Tracheal epithelial cell (primary cell): ENCODE results near the gene CCNDBP1. TPM values are rescaled to one million over a fixed set of nuclear protein-coding genes. Genes with fewer than 3 reads are reported as not detected.

Experiments
- total RNA-seq: library from RNA; depleted of rRNA; stranded (reverse); fragments of >200 nt; gene quantifications from 2 replicates; pipeline ENCODE4 v1.2.1, GENCODE V29; 2014

Gene CCNDBP1, protein sequence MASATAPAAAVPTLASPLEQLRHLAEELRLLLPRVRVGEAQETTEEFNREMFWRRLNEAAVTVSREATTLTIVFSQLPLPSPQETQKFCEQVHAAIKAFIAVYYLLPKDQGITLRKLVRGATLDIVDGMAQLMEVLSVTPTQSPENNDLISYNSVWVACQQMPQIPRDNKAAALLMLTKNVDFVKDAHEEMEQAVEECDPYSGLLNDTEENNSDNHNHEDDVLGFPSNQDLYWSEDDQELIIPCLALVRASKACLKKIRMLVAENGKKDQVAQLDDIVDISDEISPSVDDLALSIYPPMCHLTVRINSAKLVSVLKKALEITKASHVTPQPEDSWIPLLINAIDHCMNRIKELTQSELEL
- 43.5 and 75.4 TPM in 2 replicates for total RNA-seq

DNA sequence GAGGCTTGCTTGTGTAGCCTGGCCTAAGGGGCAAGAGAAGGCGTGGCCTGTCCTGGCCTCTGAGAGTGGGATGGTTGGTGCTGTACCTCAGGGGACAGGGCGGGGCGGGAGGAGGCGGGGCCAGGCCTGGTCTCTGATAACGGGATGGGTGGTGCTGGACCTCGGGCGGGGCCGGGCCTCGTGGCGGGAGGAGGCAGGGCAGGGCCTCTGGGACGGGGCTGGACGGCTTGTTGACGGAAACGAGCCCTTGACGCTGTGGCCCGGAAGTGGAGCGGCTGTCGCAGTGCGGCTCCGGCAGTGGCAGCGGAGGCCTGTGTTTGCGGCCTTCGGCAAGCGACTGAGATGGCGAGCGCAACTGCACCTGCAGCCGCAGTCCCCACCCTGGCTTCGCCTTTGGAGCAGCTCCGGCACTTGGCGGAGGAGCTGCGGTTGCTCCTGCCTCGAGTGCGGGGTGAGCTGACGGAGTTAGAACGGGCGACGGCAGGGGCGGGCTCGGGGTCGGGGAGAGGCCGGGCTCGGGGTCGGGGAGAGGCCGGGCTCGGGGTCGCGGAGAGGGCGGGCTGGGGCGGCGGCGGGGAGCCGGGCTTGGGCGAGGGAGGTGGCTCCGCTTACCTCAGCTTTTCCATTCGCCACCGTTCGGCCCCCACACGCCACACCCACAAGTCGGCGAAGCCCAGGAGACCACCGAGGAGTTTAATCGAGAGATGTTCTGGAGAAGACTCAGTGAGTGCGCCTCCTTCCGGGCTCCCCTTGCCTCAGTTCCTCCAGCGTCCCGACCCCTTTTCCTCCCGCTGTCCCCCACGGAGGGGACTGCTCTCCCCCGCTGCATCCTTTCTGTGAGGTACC is at the start of gene CCNDBP1:
Gene CCNDBP1, plus strand, starts transcription at position 247 of the 846 bp plus-strand sequence. Its CDS starts 96 bp downstream, at position 343.

DNA sequence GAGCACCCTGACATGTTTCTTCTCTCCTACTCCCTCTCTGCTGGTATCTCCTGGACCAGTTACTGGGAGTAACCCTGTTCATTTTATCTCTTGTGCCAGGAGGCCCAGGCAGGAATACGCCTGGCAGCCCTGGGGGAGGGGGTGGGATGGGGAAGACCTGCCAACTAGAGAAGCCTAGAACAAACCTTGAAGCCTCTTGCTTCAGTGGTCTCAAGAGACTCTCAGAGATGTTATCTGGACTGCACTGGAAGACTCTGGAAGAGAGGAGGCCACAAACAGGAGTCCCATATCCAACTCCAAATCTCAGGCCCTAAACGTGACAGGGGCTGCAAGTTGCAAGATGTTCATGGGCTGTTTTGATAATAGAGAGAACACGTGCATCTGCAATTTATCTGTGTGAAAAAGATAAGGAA is 35.8 kb downstream of the CCNDBP1 start, which contains the start of gene EPB42:
Gene EPB42, minus strand, starts transcription at position 28 of the 413 bp plus-strand sequence. CDS start 193 bp downstream, outside the sequence.

Other genes with a start within 250 kb of the CCNDBP1 start
- 19.5 and 19.6 TPM in 2 replicates for gene UBR1, start 79.4 kb upstream of the CCNDBP1 start, total RNA-seq
- gene TMEM62, start 51.8 kb upstream of the CCNDBP1 start, total RNA-seq = 21.0 and 37.7 TPM in 2 replicates
- not detected in 2 replicates for gene EPB42, start 35.6 kb downstream of the CCNDBP1 start, total RNA-seq
- 0.21 and 0.48 TPM in 2 replicates for gene TGM5, start 81.5 kb downstream of the CCNDBP1 start, total RNA-seq
- not detected in 2 replicates for gene TGM7, start 116.9 kb downstream of the CCNDBP1 start, total RNA-seq
- gene LCMT2, start 145.2 kb downstream of the CCNDBP1 start, total RNA-seq = 3.9 and 7.0 TPM in 2 replicates
- 33.3 and 38.2 TPM in 2 replicates for gene ZSCAN29, start 185.6 kb downstream of the CCNDBP1 start, total RNA-seq
- gene TUBGCP4, start 185.7 kb downstream of the CCNDBP1 start, total RNA-seq = 22.7 and 24.1 TPM in 2 replicates